C4-2B (cell line): ENCODE measurements around the gene TCL1A.

Experiments used
- H3K27ac ChIP-seq: fragments of 450-650 bp; 2 replicates; pipeline ENCODE4 v1.5.1; 2017
- ZFX ChIP-seq: fragments of 450-650 bp; IDR thresholded peaks from 2 replicates; pipeline ENCODE4 v1.6.1; 2017
- TF ChIP-seq, protein P1 (sequence below): fragments of 450-650 bp; conservative IDR thresholded peaks from 2 replicates; pipeline ENCODE4 v1.5.1; 2017; ENCODE audit warnings: mild to moderate bottlenecking

The TCL1A gene

DNA sequence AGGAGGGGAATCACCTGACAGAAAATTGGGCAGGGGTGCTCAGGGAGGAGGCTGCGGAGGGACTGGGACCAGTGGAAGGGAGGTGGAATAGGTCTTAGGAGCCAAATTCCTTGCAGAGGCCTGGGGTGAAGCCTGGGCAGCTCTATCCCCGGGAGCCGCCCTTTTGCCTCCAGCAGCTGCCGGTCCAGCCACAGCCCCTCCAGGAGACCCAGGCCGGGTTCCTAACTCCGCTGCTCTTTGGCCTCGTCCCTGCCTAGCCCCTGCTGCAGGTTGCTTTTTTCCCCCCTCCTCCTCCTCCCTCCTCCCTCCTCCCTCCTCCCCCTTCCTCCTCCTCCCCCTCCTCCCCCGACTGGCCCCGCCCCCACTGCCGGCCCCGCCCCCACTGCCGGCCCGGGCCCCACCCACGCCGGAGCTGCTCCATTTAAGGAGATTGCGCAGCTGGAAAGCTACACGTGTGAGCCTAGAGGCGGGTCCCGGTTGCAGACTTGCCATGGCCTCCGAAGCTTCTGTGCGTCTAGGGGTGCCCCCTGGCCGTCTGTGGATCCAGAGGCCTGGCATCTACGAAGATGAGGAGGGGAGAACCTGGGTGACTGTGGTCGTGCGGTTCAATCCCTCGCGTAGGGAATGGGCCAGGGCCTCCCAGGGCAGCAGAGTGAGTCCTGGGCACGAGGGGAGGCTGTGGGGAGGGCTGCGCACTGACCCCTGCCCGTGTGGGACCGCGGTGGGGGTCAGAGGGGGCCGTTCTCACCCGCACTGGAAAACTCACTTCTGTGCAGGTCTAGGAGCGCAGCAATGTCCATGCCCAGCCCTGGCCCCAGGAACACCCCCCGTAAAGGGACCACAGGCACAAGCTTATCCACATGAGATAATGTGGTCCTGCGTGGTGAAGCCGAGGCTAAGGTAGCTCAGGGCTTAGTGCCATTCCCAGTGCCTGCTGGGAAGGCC lies 27.7 kb downstream of the TCL1A start, which contains the start of gene TCL1B:
TSS of gene TCL1B (plus strand) at position 449 of the 945 bp plus-strand sequence. CDS start at position 491, 42 bp downstream.
- peak within 1 kb of the TSS; percentile 23 for H3K27ac ChIP-seq
- TF ChIP-seq, protein P1, sequence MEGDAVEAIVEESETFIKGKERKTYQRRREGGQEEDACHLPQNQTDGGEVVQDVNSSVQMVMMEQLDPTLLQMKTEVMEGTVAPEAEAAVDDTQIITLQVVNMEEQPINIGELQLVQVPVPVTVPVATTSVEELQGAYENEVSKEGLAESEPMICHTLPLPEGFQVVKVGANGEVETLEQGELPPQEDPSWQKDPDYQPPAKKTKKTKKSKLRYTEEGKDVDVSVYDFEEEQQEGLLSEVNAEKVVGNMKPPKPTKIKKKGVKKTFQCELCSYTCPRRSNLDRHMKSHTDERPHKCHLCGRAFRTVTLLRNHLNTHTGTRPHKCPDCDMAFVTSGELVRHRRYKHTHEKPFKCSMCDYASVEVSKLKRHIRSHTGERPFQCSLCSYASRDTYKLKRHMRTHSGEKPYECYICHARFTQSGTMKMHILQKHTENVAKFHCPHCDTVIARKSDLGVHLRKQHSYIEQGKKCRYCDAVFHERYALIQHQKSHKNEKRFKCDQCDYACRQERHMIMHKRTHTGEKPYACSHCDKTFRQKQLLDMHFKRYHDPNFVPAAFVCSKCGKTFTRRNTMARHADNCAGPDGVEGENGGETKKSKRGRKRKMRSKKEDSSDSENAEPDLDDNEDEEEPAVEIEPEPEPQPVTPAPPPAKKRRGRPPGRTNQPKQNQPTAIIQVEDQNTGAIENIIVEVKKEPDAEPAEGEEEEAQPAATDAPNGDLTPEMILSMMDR, result no peak
- TF ChIP-seq ZFX, result no peak

DNA sequence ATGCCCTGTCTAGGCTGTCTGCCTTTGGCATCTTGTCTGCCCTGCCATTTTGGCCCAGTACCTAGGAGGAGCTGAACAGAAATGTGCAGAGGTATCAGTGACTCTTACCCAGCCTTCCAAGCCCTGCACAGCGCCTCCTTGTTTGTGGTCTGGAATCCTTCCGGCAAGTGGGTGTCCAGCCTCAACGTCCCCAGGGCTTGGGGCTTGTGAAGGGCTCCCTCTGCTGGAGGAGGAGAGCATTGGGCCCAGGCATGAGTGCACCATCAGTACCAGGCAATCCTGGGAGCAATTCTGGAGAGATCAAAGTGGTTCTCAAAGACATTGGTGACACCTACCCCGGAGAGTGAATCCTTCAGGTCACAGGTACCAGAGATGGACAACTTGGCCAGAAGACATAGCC lies 30.1 kb downstream of the TCL1A start:
- TF ChIP-seq, protein P1, result peak; percentile 89
- TF ChIP-seq ZFX, result no peak

DNA sequence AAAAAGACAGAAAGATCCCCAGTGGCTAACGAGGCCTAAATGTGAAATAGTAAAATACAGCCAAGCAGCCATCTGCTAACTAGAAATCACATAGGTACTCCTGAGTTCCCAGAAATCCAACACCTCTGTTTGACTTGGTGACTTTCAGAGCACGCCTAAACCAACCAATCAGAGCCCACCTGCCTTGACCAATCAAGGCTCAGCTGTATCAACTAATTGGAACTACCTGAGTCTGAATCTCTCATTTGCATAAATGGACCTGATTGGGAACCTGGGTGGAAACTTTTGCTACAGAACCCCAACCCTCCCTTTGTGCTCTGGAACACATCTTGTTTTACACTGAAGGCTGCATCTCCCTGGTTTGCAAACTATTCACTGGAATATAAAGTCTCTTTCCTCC lies 32.8 kb downstream of the TCL1A start:
- no peak overlapping the region for H3K27ac ChIP-seq
- TF ChIP-seq, protein P1, result no peak
- no peak for TF ChIP-seq ZFX

More for the DNA sequence above, 30.1 kb downstream of the TCL1A start:
- no peak overlapping the region for H3K27ac ChIP-seq

DNA sequence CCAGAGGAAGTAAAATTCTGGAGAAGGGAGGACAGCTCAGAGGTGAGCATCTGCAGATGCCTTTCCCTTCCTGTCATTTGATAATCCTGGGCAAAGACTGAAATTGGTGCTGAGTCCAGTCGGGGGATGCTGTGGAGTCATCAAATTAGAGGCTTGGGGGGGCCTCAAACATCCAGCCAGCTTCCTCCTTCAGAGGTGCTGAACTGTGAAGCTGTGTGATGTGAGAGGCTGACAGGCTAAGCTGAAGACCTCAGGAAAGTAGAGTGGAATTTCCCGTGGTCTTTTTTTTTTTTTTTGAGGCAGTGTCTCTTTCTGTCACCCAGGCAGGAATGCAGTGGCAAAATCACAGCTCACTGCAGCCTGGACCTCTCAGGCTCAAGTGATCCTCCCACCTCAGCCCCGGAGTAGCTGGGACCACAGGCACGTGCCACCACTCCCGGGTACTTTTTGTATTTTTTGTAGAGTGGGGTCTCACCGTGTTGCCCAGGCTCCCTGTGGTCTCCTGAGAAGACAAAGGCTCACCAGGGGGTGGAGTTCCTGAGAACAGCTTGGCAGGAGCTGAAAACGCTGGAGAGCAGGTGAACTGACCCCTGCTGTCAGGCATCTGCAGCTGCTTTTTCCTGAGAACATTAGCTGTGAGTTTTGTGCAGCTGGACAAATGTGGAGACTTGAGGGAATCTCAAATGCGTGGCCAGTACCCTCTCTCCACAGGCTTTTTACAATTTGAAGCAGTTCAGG lies 33.8 kb downstream of the TCL1A start:
- H3K27ac ChIP-seq, result no peak overlapping the region
- TF ChIP-seq, protein P1, result no peak; the same call in 1 of the 2 replicates
- TF ChIP-seq ZFX, result no peak

DNA sequence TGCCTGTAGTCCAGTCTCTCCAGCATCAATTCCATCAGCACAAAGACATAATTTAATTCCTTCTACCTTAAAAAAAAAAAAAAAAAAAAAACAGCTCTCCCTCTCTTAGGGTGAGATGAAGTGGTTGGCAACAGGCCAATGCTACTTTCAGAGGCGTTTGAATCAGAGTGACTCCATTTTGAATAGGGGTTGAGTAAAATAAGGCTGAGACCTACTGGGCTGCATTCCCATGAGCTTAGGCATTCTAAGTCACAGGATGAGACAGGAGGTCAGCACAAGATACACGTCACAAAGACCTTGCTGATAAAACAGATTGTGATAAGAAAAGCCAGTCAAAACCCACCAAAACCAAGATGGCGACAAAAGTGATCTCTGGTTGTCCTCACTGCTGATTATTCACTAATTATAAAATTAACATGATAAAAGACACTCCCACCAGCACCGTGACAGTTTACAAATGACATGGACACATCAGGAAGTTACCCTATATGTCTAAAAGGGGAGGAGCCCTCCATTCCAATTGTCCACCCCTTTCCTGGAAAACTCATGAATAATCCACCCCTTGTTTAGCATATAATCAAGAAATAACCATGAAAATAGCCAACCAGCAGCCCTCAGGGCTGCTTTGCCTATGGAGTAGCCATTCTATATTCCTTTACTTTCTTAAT lies 34.6 kb downstream of the TCL1A start:
- no peak overlapping the region for H3K27ac ChIP-seq
- TF ChIP-seq, protein P1, result no peak
- TF ChIP-seq ZFX, result no peak

DNA sequence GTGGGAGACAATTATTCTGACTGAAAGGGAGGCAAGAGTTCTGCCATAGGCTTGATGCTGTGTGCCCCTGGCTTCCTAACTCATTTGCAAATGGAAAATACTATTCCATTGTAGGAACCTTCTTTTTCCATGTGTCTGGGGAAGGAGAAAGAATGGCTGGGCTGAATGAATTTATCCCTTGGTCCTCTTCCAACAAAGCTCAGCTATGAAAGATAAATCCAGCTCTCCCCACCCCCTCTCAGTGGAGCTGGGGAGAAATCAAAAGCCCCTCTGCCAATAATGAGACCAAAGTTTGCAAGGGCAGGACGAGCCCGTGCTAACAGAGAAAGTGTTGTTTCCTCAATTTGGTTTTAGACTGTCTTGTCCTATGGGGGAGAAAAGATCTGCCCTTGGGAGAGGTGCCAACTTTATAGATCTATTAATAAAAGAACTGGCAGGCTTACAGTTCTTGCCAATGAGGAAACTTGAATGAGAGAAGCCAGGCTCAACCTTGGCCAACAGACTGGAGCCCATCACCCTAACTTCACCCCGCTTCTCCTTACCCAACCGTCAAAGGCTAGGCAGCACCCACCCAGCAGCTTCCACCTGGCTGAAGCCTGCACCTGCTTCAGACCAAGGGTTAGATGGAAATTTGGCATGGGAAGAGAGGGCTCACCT lies 36.6 kb downstream of the TCL1A start:
- H3K27ac ChIP-seq, result no peak overlapping the region
- no peak for TF ChIP-seq ZFX
- TF ChIP-seq, protein P1, result no peak
